CD4-positive, alpha-beta T cell treated with Interleukin-15 for 1 hour (primary cell): ENCODE data around the gene FOXF1.
A peak's percentile ranks its signal among the peaks of the same experiment; 100 is the strongest.

ENCODE experiments used
- DNase-seq: peaks from one replicate; pipeline ENCODE4 v3.0.0-alpha.2; 2020

FOXF1 gene

GRCh38 chr16:86517652-86518258 lies 7.4 kb downstream of the FOXF1 start:
- no peak for DNase-seq

- DNase-seq = no peak
Measured at GRCh38 chr16:86519007-86519648, 8.8 kb downstream of the FOXF1 start.

- DNase-seq = peak; percentile 51
Measured at GRCh38 chr16:86519649-86520316, 9.5 kb downstream of the FOXF1 start.

- DNase-seq = no peak
Measured at GRCh38 chr16:86520317-86521210, 10.2 kb downstream of the FOXF1 start.

GRCh38 chr16:86521236-86522197 lies 11.2 kb downstream of the FOXF1 start:
- no peak for DNase-seq

GRCh38 chr16:86522634-86523033 lies 12.3 kb downstream of the FOXF1 start:
- DNase-seq = no peak

GRCh38 chr16:86523166-86523740 lies 12.9 kb downstream of the FOXF1 start:
- DNase-seq = no peak

GRCh38 chr16:86524029-86524428 lies 13.7 kb downstream of the FOXF1 start:
- DNase-seq = no peak

- no peak for DNase-seq
Measured at GRCh38 chr16:86525696-86526095, 15.4 kb downstream of the FOXF1 start.

GRCh38 chr16:86527366-86527765 lies 17.0 kb downstream of the FOXF1 start:
- DNase-seq = no peak

GRCh38 chr16:86528061-86528929 lies 18.0 kb downstream of the FOXF1 start:
- DNase-seq = no peak

GRCh38 chr16:86529160-86529559 lies 18.8 kb downstream of the FOXF1 start:
- no peak for DNase-seq

- DNase-seq = no peak
Measured at GRCh38 chr16:86530251-86531190, 20.2 kb downstream of the FOXF1 start.

- DNase-seq = no peak
Measured at GRCh38 chr16:86531191-86531545, 20.8 kb downstream of the FOXF1 start.

GRCh38 chr16:86531641-86532525 lies 21.6 kb downstream of the FOXF1 start:
- DNase-seq = no peak

GRCh38 chr16:86532526-86532815 lies 22.1 kb downstream of the FOXF1 start:
- no peak for DNase-seq

GRCh38 chr16:86533076-86533475 lies 22.7 kb downstream of the FOXF1 start:
- no peak for DNase-seq

GRCh38 chr16:86533767-86534351 lies 23.5 kb downstream of the FOXF1 start:
- DNase-seq = no peak
